ENCODE measurements around the gene C1orf210.

DNA sequence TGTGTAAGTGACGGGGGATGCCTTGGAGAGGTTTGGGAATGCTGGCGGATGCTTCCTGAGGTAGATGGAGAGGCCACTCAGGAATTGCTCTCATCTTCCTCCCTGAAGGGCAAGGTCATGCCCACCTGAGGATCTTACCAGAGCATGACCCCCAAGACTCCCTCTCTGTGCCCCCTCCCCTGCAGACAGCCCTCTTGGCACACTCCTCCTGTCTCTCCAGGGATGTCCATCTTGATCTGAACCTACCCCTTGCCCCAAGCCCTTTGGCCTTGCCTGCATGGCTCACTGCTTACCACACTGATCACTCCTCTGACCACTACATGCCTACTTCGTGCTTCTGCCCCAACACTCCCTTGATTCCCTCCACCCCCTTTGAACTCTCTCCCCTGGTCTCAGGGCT is 34.4 kb upstream of the C1orf210 start:
- TF ChIP-seq POLR2AphosphoS5 (IDR thresholded peaks at IDR 0.05; ENCODE audit: low read depth, low read length), result no peak
- TF ChIP-seq POLR2A (IDR thresholded peaks at IDR 0.05; ENCODE audit: low read depth, low read length), result no peak

Data from GM12891 (cell line).